Mucosa of stomach (tissue), 1 donor: ENCODE data around the gene PCYT1A.
"Not testable (repeated sequence)": the region's sequence is repeated elsewhere in the genome, so short reads cannot be mapped to it uniquely, and the experiment has no call there.

ENCODE experiments used
- H3K27me3 ChIP-seq: one replicate; pipeline ENCODE4 v1.7.0; 2013; ENCODE audit warnings: mild to moderate bottlenecking, low read length; ENCODE audit not compliant: control insufficient read depth, insufficient read depth
- H3K36me3 ChIP-seq: one replicate; pipeline ENCODE4 v1.7.0; 2013; ENCODE audit warnings: low read length; ENCODE audit not compliant: control insufficient read depth, insufficient read depth
- H3K4me1 ChIP-seq: one replicate; pipeline ENCODE4 v1.7.0; 2013; ENCODE audit warnings: mild to moderate bottlenecking, low read length; ENCODE audit not compliant: control insufficient read depth, insufficient read depth
- H3K4me3 ChIP-seq: one replicate; pipeline ENCODE4 v1.7.0; 2013; ENCODE audit warnings: low read length
- H3K9ac ChIP-seq: one replicate; pipeline ENCODE4 v1.7.0; 2013; ENCODE audit warnings: mild to moderate bottlenecking, low read length, moderate library complexity
- H3K9me3 ChIP-seq: one replicate; pipeline ENCODE4 v1.7.0; 2013; ENCODE audit warnings: mild to moderate bottlenecking, low read length, moderate library complexity; ENCODE audit not compliant: control insufficient read depth
- donor health status: Pancreatic carcinoma.

The PCYT1A gene

GRCh38 chr3:196251918-196252317, 35.6 kb downstream of the PCYT1A start:
- H3K4me3 ChIP-seq = no peak overlapping the region
- no peaks in the 10 kb centered on the region for H3K9me3 ChIP-seq
- no peaks in the 10 kb centered on the region for H3K27me3 ChIP-seq
- H3K36me3 ChIP-seq = peaks cover 12% of the 10 kb centered on the region
- no peaks in the 10 kb centered on the region for H3K4me1 ChIP-seq
- no peak overlapping the region for H3K9ac ChIP-seq

GRCh38 chr3:196246612-196247308, 40.8 kb downstream of the PCYT1A start:
- Histone ChIP-seq H3K36me3 (peaks cover 11% of the 10 kb centered on the region), H3K27me3 (no peaks in the 10 kb centered on the region), H3K9me3 (no peaks in the 10 kb centered on the region), H3K4me1 (no peaks in the 10 kb centered on the region), H3K4me3 (no peak overlapping the region), H3K9ac (no peak overlapping the region)

GRCh38 chr3:196244166-196244565, 43.4 kb downstream of the PCYT1A start:
- H3K9me3 ChIP-seq, H3K4me3 ChIP-seq, H3K9ac ChIP-seq, H3K4me1 ChIP-seq, H3K27me3 ChIP-seq: not testable (repeated sequence)
- H3K36me3 ChIP-seq = peaks cover 11% of the 10 kb centered on the region

GRCh38 chr3:196241704-196242103, 45.8 kb downstream of the PCYT1A start:
- Histone ChIP-seq H3K36me3 (peaks cover 5% of the 10 kb centered on the region), H3K4me1 (no peaks in the 10 kb centered on the region)

GRCh38 chr3:196240424-196240823, 47.1 kb downstream of the PCYT1A start:
- Histone ChIP-seq H3K4me3 (no peak overlapping the region), H3K4me1 (no peaks in the 10 kb centered on the region), H3K9ac (no peak overlapping the region), H3K9me3 (no peaks in the 10 kb centered on the region), H3K36me3 (peaks cover 4% of the 10 kb centered on the region), H3K27me3 (no peaks in the 10 kb centered on the region)

More at GRCh38 chr3:196241704-196242103, 45.8 kb downstream of the PCYT1A start:
- Histone ChIP-seq H3K27me3 (no peaks in the 10 kb centered on the region), H3K4me3 (no peak overlapping the region), H3K9me3 (no peaks in the 10 kb centered on the region), H3K9ac (no peak overlapping the region)

GRCh38 chr3:196238612-196239560, 48.6 kb downstream of the PCYT1A start:
- Histone ChIP-seq H3K27me3 (no peaks in the 10 kb centered on the region), H3K9ac (no peak overlapping the region), H3K4me3 (no peak overlapping the region), H3K4me1 (no peaks in the 10 kb centered on the region), H3K9me3 (no peaks in the 10 kb centered on the region), H3K36me3 (peaks cover 4% of the 10 kb centered on the region)

- H3K27me3 ChIP-seq = no peaks in the 10 kb centered on the region
- no peaks in the 10 kb centered on the region for H3K4me1 ChIP-seq
- H3K9me3 ChIP-seq = no peaks in the 10 kb centered on the region
- no peak overlapping the region for H3K4me3 ChIP-seq
- H3K9ac ChIP-seq = no peak overlapping the region
- H3K36me3 ChIP-seq = peaks cover 4% of the 10 kb centered on the region
Observed at GRCh38 chr3:196237203-196237602, 50.3 kb downstream of the PCYT1A start.

GRCh38 chr3:196236223-196236622, 51.3 kb downstream of the PCYT1A start:
- no peaks in the 10 kb centered on the region for H3K4me1 ChIP-seq
- H3K9me3 ChIP-seq = no peaks in the 10 kb centered on the region
- H3K4me3 ChIP-seq = no peak overlapping the region
- no peak overlapping the region for H3K9ac ChIP-seq
- peaks cover 4% of the 10 kb centered on the region for H3K36me3 ChIP-seq
- H3K27me3 ChIP-seq = no peaks in the 10 kb centered on the region

GRCh38 chr3:196235452-196236122, 51.9 kb downstream of the PCYT1A start:
- Histone ChIP-seq H3K4me3 (no peak overlapping the region), H3K9me3 (no peaks in the 10 kb centered on the region), H3K4me1 (no peaks in the 10 kb centered on the region), H3K9ac (no peak overlapping the region), H3K36me3 (peaks cover 4% of the 10 kb centered on the region), H3K27me3 (no peaks in the 10 kb centered on the region)

GRCh38 chr3:196232882-196233251, 54.7 kb downstream of the PCYT1A start:
- Histone ChIP-seq H3K27me3 (peaks cover 2% of the 10 kb centered on the region), H3K4me1 (no peaks in the 10 kb centered on the region), H3K9ac (no peak overlapping the region), H3K4me3 (no peak overlapping the region), H3K9me3 (no peaks in the 10 kb centered on the region), H3K36me3 (peaks cover 4% of the 10 kb centered on the region)

GRCh38 chr3:196232154-196232881, 55.2 kb downstream of the PCYT1A start:
- Histone ChIP-seq H3K4me1 (no peaks in the 10 kb centered on the region), H3K9ac (no peak overlapping the region), H3K4me3 (no peak overlapping the region), H3K27me3 (peaks cover 8% of the 10 kb centered on the region), H3K9me3 (no peaks in the 10 kb centered on the region), H3K36me3 (peaks cover 4% of the 10 kb centered on the region)
